GM19397 (cell line): ENCODE data around the gene IFFO2.
A peak's percentile ranks its signal among the peaks of the same experiment; 100 is the strongest.

Experiments used
- ATAC-seq: cut with Tn5 transposase; IDR thresholded peaks from one replicate; pipeline ENCODE4 v1.9.1; 2021; ENCODE audit warnings: mild to moderate bottlenecking, moderate library complexity; ENCODE audit not compliant: unreplicated experiment

IFFO2 gene

GRCh38 chr1:18922319-18922726, 34.2 kb downstream of the IFFO2 start:
- ATAC-seq, result no peak

GRCh38 chr1:18921516-18922251, 34.8 kb downstream of the IFFO2 start:
- no peak for ATAC-seq

GRCh38 chr1:18920931-18921330, 35.5 kb downstream of the IFFO2 start:
- no peak for ATAC-seq

GRCh38 chr1:18919956-18920355, 36.5 kb downstream of the IFFO2 start:
- no peak for ATAC-seq

- ATAC-seq, result no peak
Observed at GRCh38 chr1:18919197-18919905, 37.1 kb downstream of the IFFO2 start.

GRCh38 chr1:18918417-18918816, 38.1 kb downstream of the IFFO2 start:
- no peak for ATAC-seq

GRCh38 chr1:18917071-18917799, 39.2 kb downstream of the IFFO2 start:
- no peak for ATAC-seq

GRCh38 chr1:18915341-18915740, 41.1 kb downstream of the IFFO2 start:
- ATAC-seq, result no peak

GRCh38 chr1:18913065-18913835, 43.2 kb downstream of the IFFO2 start:
- ATAC-seq, result peak; percentile 58

GRCh38 chr1:18912550-18912949, 43.9 kb downstream of the IFFO2 start:
- ATAC-seq, result no peak

GRCh38 chr1:18908911-18909771, 47.3 kb downstream of the IFFO2 start:
- no peak for ATAC-seq

GRCh38 chr1:18907917-18908845, 48.3 kb downstream of the IFFO2 start:
- ATAC-seq, result no peak

GRCh38 chr1:18907021-18907916, 49.2 kb downstream of the IFFO2 start:
- ATAC-seq, result no peak

- no peak for ATAC-seq
Observed at GRCh38 chr1:18903291-18903756, 53.2 kb downstream of the IFFO2 start.

GRCh38 chr1:18902523-18903290, 53.8 kb downstream of the IFFO2 start, which contains the start of gene ALDH4A1:
Gene ALDH4A1, minus strand, starts transcription at chr1:18902555. Its CDS starts 32 bp downstream, at chr1:18902523.
- peak; percentile 90 for ATAC-seq

GRCh38 chr1:18901952-18902522, 54.4 kb downstream of the IFFO2 start:
- no peak for ATAC-seq
